Adipocyte (in vitro differentiated cells): ENCODE results near the gene AVEN.

Experiments used
- DNase-seq: peaks from one replicate; pipeline ENCODE4 v3.0.0-alpha.2; 2015; ENCODE audit warnings: low read depth
- H3K27me3 ChIP-seq: replicated peaks from 2 replicates; pipeline ENCODE4 v1.7.0; 2013; ENCODE audit warnings: mild to moderate bottlenecking, low read length, moderate library complexity; ENCODE audit not compliant: control insufficient read depth, insufficient read depth
- H3K36me3 ChIP-seq: 2 replicates; pipeline ENCODE4 v1.7.0; 2013; ENCODE audit warnings: low read length, mild to moderate bottlenecking, moderate library complexity; ENCODE audit not compliant: control insufficient read depth, insufficient read depth, severe bottlenecking
- H3K4me1 ChIP-seq: 2 replicates; pipeline ENCODE4 v1.7.0; 2013; ENCODE audit warnings: mild to moderate bottlenecking, low read length, moderate library complexity; ENCODE audit not compliant: control insufficient read depth, insufficient read depth
- H3K4me3 ChIP-seq: 2 replicates; pipeline ENCODE4 v1.7.0; 2013; ENCODE audit warnings: mild to moderate bottlenecking, low read length, moderate library complexity
- H3K9ac ChIP-seq: 2 replicates; pipeline ENCODE4 v1.7.0; 2013; ENCODE audit warnings: mild to moderate bottlenecking, low read length, moderate library complexity
- H3K9me3 ChIP-seq: 2 replicates; pipeline ENCODE4 v1.7.0; 2013; ENCODE audit warnings: mild to moderate bottlenecking, low read length, moderate library complexity; ENCODE audit not compliant: control insufficient read depth

AVEN gene

DNA sequence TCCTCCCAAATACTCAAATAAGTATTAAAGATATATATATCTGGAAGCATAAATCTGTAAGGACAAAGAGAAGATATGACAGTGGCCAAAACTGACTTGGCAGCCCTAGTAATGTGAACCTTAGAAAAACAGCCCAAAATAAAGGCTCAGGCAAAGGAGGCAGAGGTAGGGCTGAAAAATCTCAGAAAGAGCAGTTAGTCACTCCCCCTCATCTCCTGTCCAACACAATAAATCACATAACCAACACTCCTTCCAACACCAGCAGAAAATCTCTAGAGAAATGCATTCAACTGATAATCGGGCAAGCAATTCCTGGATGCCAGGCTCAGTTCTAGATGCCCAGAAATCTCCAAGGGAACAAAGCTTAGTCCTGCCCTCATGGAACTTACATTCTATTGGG lies 92.9 kb downstream of the AVEN start:
- Histone ChIP-seq H3K27me3 (no peaks in the 10 kb centered on the region), H3K36me3 (no peaks in the 10 kb centered on the region), H3K9me3 (no peaks in the 10 kb centered on the region), H3K4me3 (no peak overlapping the region), H3K4me1 (no peaks in the 10 kb centered on the region), H3K9ac (no peak overlapping the region)
- no peak for DNase-seq

DNA sequence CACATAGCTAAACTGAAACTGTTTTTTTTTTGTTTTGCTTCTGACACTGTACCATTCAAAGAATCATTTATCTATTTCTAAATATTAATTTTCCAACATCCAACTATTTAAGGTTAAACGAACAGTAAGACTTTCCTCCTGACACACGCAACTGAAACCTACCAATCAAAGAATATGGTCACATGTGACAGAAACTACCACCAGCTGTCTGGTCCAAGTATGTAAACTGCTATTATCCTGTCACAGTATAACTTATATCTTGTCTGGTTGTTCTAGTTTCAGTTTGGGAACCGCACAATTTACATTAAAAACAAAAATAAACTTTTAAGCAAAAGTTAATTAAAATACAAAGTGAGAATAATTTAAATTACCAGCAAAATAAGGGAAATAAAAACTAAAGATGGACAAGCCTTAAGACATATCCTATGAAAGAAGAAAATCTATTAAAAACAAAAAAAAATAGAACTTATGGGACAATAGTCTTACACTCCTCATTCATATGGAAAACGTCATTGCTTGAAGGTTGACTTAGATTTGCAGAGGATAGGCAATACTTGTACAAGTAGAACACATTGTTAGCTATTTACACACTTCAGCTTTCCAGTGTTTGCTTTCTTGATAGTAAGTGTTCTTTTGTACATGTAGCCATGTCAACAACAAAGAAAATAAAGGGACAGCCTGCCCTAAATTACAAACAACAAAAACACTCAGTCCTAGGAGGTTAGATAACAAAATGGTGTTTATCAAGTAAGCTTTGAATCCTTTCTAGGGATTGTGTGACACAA lies 97.5 kb downstream of the AVEN start:
- H3K4me1 ChIP-seq, result no peaks in the 10 kb centered on the region
- H3K9ac ChIP-seq, result no peak overlapping the region
- H3K36me3 ChIP-seq, result no peaks in the 10 kb centered on the region

DNA sequence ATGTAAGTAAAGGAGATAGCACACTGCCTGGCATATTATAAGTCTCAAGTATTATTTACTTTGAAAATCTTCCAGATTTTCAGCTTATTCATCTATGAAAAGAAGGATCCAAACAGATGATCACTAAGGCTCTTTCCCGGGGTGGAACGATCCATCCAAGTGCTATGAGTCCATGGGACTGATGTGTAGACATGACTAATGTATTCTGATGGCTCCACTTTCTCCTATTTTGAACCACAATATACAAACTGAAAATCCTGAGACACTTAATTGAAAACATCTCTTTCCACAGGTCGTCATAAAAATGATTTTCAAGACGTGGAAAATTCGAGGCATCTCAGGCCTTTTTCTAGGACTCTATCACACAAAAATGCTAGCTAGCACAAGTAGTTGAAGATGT lies 104.1 kb downstream of the AVEN start:
- H3K4me1 ChIP-seq, result peaks cover 9% of the 10 kb centered on the region
- no peaks in the 10 kb centered on the region for H3K27me3 ChIP-seq
- H3K4me3 ChIP-seq, result no peak overlapping the region
- no peak overlapping the region for H3K9ac ChIP-seq
- H3K36me3 ChIP-seq, result no peaks in the 10 kb centered on the region
- H3K9me3 ChIP-seq, result no peaks in the 10 kb centered on the region
- DNase-seq, result peak; percentile 7

More for the DNA sequence above, 97.5 kb downstream of the AVEN start:
- DNase-seq, result no peak
- Histone ChIP-seq H3K4me3 (no peak overlapping the region), H3K27me3 (no peaks in the 10 kb centered on the region), H3K9me3 (no peaks in the 10 kb centered on the region)

DNA sequence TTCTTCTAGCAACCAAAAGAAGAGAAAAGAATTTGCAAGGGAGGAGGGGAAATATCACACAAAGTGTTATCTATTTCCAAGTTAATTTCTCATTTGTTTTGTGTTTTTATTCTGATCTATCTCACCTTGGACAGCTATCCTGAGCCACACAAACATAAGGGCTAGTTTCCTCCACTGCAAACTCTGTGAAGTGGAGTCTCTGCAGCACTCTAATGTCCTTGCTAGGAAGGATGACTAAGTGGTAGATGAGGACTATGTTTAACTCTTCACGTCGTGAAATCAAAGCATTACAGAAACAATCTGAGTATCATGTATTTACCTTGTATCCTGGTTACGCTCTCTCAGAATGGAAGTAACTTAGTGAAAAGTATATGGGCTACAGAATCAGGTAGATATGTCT lies 104.6 kb downstream of the AVEN start:
- Histone ChIP-seq H3K36me3 (no peaks in the 10 kb centered on the region), H3K27me3 (no peaks in the 10 kb centered on the region), H3K9ac (no peak overlapping the region), H3K4me3 (no peak overlapping the region), H3K4me1 (peaks cover 9% of the 10 kb centered on the region), H3K9me3 (no peaks in the 10 kb centered on the region)
- DNase-seq, result no peak

DNA sequence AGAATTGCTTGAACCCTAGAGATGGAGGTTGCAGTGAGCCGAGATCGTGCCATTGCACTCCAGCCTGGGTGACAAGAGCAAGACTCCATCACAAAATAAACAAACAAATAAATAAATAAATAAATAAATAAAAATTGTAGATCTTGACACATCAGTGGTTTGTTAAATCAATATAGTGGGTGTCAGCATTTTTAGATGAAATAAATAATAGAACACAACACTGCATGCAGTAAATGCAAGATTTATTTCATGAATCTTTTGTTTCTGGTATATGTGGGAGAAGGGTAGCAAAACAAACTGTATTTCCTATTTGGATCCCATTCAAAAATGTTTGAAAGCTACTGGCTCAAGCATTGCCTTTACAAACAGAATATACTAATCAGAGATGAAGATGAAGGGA lies 106.3 kb downstream of the AVEN start:
- DNase-seq, result no peak
- H3K4me1 ChIP-seq, result peaks cover 9% of the 10 kb centered on the region
- no peak overlapping the region for H3K4me3 ChIP-seq
- no peak overlapping the region for H3K9ac ChIP-seq
- no peaks in the 10 kb centered on the region for H3K36me3 ChIP-seq
- no peaks in the 10 kb centered on the region for H3K27me3 ChIP-seq
- no peaks in the 10 kb centered on the region for H3K9me3 ChIP-seq

DNA sequence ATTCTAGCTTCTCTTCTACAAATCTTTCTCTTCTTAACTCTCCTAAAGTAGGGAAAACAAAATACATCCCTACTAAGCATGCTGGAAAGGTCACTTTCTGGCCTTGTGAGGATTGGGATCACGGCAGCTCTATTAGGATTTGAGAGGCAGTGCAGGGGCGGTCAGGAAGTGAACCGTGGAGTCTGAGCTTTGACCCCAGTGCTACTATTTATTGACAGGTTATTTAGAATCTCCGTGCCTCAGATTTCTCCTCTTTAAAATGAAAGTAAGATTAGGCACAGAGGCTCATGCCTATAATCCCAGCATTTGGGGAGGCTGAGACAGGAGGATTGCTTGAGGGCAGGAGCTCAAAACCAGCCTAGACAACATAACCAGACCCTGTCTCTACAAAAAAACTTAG lies 112.7 kb downstream of the AVEN start:
- no peak overlapping the region for H3K9ac ChIP-seq
- DNase-seq, result no peak
- no peaks in the 10 kb centered on the region for H3K27me3 ChIP-seq
- H3K9me3 ChIP-seq, result no peaks in the 10 kb centered on the region
- no peaks in the 10 kb centered on the region for H3K36me3 ChIP-seq
- H3K4me3 ChIP-seq, result no peak overlapping the region
- no peaks in the 10 kb centered on the region for H3K4me1 ChIP-seq

DNA sequence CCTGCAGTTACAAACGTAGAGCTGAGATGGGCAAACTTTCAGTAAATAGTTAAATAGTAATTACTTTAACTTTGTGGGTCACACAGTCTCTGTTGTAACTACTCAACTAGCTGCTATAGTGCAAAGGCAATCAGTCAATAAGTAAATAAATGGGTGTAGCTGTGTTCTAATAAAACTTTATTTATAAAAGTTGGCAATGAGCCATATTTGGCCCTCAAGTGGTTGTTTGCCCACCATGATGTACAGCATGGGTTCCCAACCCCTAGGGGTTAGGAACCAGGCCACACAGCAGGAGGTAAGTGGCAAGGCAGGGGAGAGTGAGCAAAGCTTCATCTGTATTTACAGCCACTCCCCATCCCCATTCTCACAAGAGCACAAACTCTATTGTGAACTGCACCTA lies 115.6 kb downstream of the AVEN start:
- Histone ChIP-seq H3K27me3 (no peaks in the 10 kb centered on the region), H3K9me3 (no peaks in the 10 kb centered on the region), H3K4me1 (no peaks in the 10 kb centered on the region), H3K9ac (no peak overlapping the region), H3K36me3 (no peaks in the 10 kb centered on the region), H3K4me3 (no peak overlapping the region)
- DNase-seq, result no peak

DNA sequence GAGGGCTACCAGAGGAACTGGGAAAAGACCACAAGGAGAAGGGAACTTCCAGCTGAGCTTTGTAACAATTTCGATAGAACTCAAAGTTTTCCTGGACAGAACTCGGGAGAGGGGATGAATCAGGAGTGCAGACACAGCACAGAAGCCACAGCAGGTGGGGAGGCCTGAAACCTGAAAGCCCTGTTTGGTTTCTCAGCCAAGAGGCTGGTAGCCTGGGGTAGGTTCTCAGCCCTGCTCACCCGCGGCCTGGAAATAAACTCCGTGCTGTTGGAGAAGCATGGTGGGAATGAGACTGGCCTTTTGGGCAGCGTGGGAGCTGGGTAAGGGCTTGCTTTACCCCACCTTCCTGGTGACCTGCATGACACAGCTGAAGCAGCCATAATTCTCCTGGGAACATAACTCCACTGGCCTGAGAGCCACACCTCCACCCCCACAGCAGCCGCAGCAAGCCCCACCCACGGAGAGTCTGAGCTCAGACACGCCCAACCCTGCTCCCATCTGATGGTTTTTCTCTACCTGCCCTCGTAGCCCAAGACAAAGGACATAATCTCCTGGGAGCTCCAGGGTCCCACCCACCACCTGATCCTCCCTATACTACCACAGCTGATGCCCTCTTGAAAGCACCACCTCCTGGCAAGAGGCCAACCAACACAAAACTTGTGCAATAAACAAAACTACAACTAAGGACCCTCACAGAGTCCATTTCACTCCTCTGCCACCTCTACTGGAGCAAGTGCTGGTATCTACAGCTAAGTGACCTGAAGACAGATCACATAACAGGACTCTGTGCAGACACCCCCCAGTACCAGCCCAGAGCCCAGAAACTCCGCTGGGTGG lies 123.2 kb downstream of the AVEN start:
- Histone ChIP-seq H3K4me3 (no peak overlapping the region), H3K27me3 (no peaks in the 10 kb centered on the region), H3K4me1 (peaks cover 4% of the 10 kb centered on the region), H3K9me3 (no peaks in the 10 kb centered on the region), H3K36me3 (no peaks in the 10 kb centered on the region), H3K9ac (no peak overlapping the region)
- no peak for DNase-seq

DNA sequence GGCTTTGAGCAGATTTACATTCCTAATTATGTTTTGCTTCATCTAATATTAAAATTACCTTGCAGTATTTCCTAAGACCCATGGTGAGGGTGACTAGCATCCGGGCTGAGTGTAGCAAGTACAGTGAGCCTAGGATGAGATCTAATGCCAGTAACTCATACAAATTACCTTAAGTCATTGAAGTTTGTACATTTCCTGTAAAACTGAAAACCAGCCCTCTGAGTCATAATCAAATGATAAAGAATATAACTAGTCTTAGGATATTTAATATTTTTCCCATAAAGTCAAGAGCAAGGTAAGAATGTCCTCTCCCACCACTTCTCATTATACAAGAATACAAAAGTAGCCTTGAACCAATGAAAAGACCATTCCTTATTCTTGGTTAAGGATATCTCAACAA lies 125.5 kb downstream of the AVEN start:
- no peak for DNase-seq
- Histone ChIP-seq H3K9me3 (no peaks in the 10 kb centered on the region), H3K4me1 (peaks cover 14% of the 10 kb centered on the region), H3K36me3 (no peaks in the 10 kb centered on the region), H3K27me3 (no peaks in the 10 kb centered on the region), H3K4me3 (no peak overlapping the region), H3K9ac (no peak overlapping the region)

DNA sequence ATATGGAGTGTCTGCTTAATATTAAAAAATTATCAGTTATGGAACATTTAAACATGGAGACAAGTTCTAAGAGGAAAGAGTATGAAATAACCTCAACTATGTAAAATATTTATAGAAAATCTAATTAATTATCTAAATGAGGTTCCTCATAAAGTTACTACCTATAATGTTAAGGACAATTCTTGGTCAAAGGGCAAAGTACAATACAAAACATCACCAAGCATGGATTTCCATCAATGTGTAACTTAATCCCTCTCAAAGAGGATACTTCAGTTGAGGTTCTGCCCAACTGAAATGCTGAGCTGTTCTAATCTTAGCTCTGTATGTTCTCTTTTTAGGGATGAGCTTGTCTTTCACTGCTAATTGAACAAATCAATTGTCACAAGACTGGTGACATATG lies 126.7 kb downstream of the AVEN start:
- Histone ChIP-seq H3K27me3 (no peaks in the 10 kb centered on the region), H3K4me1 (peaks cover 24% of the 10 kb centered on the region), H3K4me3 (no peak overlapping the region), H3K36me3 (no peaks in the 10 kb centered on the region), H3K9ac (no peak overlapping the region), H3K9me3 (no peaks in the 10 kb centered on the region)
- no peak for DNase-seq

DNA sequence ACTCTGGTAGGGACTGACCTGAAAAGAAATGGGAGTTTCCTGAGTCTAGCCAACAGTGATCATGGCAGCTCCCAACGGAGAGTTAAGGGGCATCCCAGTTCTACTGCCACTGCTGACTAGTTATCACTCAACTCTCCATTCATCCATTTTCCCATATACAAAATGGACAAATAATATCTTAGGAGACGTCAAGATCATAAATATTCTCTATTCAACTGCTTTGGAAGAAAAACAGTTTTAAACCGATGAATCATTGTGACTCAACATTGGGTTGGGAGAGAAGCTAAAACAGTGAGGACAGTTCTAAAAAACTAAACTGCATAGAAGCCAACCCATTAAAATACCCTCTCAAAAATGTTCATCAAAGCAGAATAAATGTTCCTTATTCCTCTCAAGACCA lies 128.3 kb downstream of the AVEN start:
- H3K4me3 ChIP-seq, result no peak overlapping the region
- no peaks in the 10 kb centered on the region for H3K27me3 ChIP-seq
- no peaks in the 10 kb centered on the region for H3K36me3 ChIP-seq
- H3K4me1 ChIP-seq, result peaks cover 27% of the 10 kb centered on the region
- H3K9me3 ChIP-seq, result no peaks in the 10 kb centered on the region
- H3K9ac ChIP-seq, result no peak overlapping the region
- peak; percentile 41 for DNase-seq
